Measurements from ENCODE around the gene NUDT21. TPM values are rescaled to one million over a fixed set of nuclear protein-coding genes. Genes with fewer than 3 reads are reported as not detected.
A peak's percentile ranks its signal among the peaks of the same experiment; 100 is the strongest.

The NUDT21 gene
- polyA plus RNA-seq, 3 donors from 2014 or later = 71.2 to 79.8 (median 76.8) TPM

- Mint-ChIP-seq H3K36me3 (peaks cover 6 to 48% (median 19%) of the 10 kb centered on the region in 3 donors), H3K4me1 (no peaks in the 10 kb centered on the region), H3K4me3 (no peak overlapping the region), H3K9me3 (no peaks in the 10 kb centered on the region), H3K27me3 (ENCODE audit: low read depth in 3 of 3) (peaks cover 0 to 1% (median 0%) of the 10 kb centered on the region in 3 donors), H3K27ac (no peak overlapping the region)
- no peak for DNase-seq
Measured at GRCh38 chr16:56477096-56477878, 26.2 kb upstream of the NUDT21 start.

GRCh38 chr16:56475201-56475600 lies 24.1 kb upstream of the NUDT21 start:
- Mint-ChIP-seq H3K27ac (no peak overlapping the region), H3K36me3 (peaks cover 12 to 56% (median 24%) of the 10 kb centered on the region in 3 donors), H3K4me3 (no peak overlapping the region), H3K9me3 (no peaks in the 10 kb centered on the region), H3K4me1 (no peaks in the 10 kb centered on the region), H3K27me3 (ENCODE audit: low read depth in 3 of 3) (peaks cover 0 to 1% (median 0%) of the 10 kb centered on the region in 3 donors)
- DNase-seq = no peak

GRCh38 chr16:56470666-56471065 lies 19.5 kb upstream of the NUDT21 start:
- H3K9me3 Mint-ChIP-seq = no peaks in the 10 kb centered on the region
- no peak overlapping the region for H3K4me3 Mint-ChIP-seq
- H3K27ac Mint-ChIP-seq = no peak overlapping the region
- peaks cover 0 to 1% (median 1%) of the 10 kb centered on the region in 3 donors for H3K27me3 Mint-ChIP-seq (ENCODE audit: low read depth in 3 of 3)
- H3K36me3 Mint-ChIP-seq = peaks cover 27 to 61% (median 32%) of the 10 kb centered on the region in 3 donors
- H3K4me1 Mint-ChIP-seq = no peaks in the 10 kb centered on the region
- DNase-seq = no peak

GRCh38 chr16:56470232-56470631 lies 19.1 kb upstream of the NUDT21 start:
- Mint-ChIP-seq H3K27ac (no peak overlapping the region), H3K9me3 (no peaks in the 10 kb centered on the region), H3K4me3 (no peak overlapping the region), H3K27me3 (ENCODE audit: low read depth in 3 of 3) (peaks cover 0 to 1% (median 1%) of the 10 kb centered on the region in 3 donors), H3K4me1 (no peaks in the 10 kb centered on the region), H3K36me3 (peaks cover 28 to 61% (median 34%) of the 10 kb centered on the region in 3 donors)
- no peak for DNase-seq

GRCh38 chr16:56469748-56470147 lies 18.6 kb upstream of the NUDT21 start:
- Mint-ChIP-seq H3K27ac (peak overlapping the region in 1 of 6 donors; percentile 34), H3K36me3 (peaks cover 27 to 59% (median 32%) of the 10 kb centered on the region in 3 donors), H3K9me3 (no peaks in the 10 kb centered on the region)

GRCh38 chr16:56468800-56469199 lies 17.7 kb upstream of the NUDT21 start:
- no peak overlapping the region for H3K27ac Mint-ChIP-seq
- H3K4me1 Mint-ChIP-seq = no peaks in the 10 kb centered on the region
- H3K36me3 Mint-ChIP-seq = peaks cover 27 to 68% (median 36%) of the 10 kb centered on the region in 3 donors
- H3K27me3 Mint-ChIP-seq (ENCODE audit: low read depth in 3 of 3) = peaks cover 0 to 1% (median 1%) of the 10 kb centered on the region in 3 donors
- no peak for DNase-seq
- H3K4me3 Mint-ChIP-seq = no peak overlapping the region
- H3K9me3 Mint-ChIP-seq = no peaks in the 10 kb centered on the region

More at GRCh38 chr16:56469748-56470147, 18.6 kb upstream of the NUDT21 start:
- Mint-ChIP-seq H3K4me3 (no peak overlapping the region), H3K4me1 (no peaks in the 10 kb centered on the region), H3K27me3 (ENCODE audit: low read depth in 3 of 3) (peaks cover 0 to 1% (median 1%) of the 10 kb centered on the region in 3 donors)
- DNase-seq = no peak

GRCh38 chr16:56466344-56466743 lies 15.2 kb upstream of the NUDT21 start:
- no peak for DNase-seq
- Mint-ChIP-seq H3K36me3 (peaks cover 19 to 58% (median 43%) of the 10 kb centered on the region in 3 donors), H3K9me3 (no peaks in the 10 kb centered on the region), H3K4me1 (peaks cover 0 to 2% of the 10 kb centered on the region in 2 donors), H3K4me3 (no peak overlapping the region), H3K27me3 (ENCODE audit: low read depth in 3 of 3) (peaks cover 0 to 1% (median 0%) of the 10 kb centered on the region in 3 donors), H3K27ac (no peak overlapping the region)

GRCh38 chr16:56463153-56463552 lies 12.0 kb upstream of the NUDT21 start:
- Mint-ChIP-seq H3K9me3 (no peaks in the 10 kb centered on the region), H3K27ac (no peak overlapping the region), H3K36me3 (peaks cover 12 to 50% (median 33%) of the 10 kb centered on the region in 3 donors), H3K4me1 (peaks cover 0 to 2% of the 10 kb centered on the region in 2 donors), H3K27me3 (ENCODE audit: low read depth in 3 of 3) (no peaks in the 10 kb centered on the region), H3K4me3 (no peak overlapping the region)
- no peak for DNase-seq

- Mint-ChIP-seq H3K27me3 (ENCODE audit: low read depth in 3 of 3) (no peaks in the 10 kb centered on the region), H3K4me3 (no peak overlapping the region), H3K36me3 (peaks cover 12 to 45% (median 33%) of the 10 kb centered on the region in 3 donors), H3K4me1 (peaks cover 0 to 2% of the 10 kb centered on the region in 2 donors), H3K9me3 (no peaks in the 10 kb centered on the region), H3K27ac (peak overlapping the region in 3 of 6 donors; percentile 19 to 39 (median 28))
- DNase-seq = no peak
Measured at GRCh38 chr16:56462064-56462796, 11.1 kb upstream of the NUDT21 start.

- H3K4me3 Mint-ChIP-seq = no peak overlapping the region
- peaks cover 11 to 49% (median 30%) of the 10 kb centered on the region in 3 donors for H3K36me3 Mint-ChIP-seq
- no peaks in the 10 kb centered on the region for H3K27me3 Mint-ChIP-seq (ENCODE audit: low read depth in 3 of 3)
- H3K4me1 Mint-ChIP-seq = peaks cover 0 to 2% of the 10 kb centered on the region in 2 donors
- no peak for DNase-seq
- no peak overlapping the region for H3K27ac Mint-ChIP-seq
- H3K9me3 Mint-ChIP-seq = no peaks in the 10 kb centered on the region
Measured at GRCh38 chr16:56460101-56460500, 9.0 kb upstream of the NUDT21 start.

- peaks cover 15 to 49% (median 31%) of the 10 kb centered on the region in 3 donors for H3K36me3 Mint-ChIP-seq
- no peaks in the 10 kb centered on the region for H3K27me3 Mint-ChIP-seq (ENCODE audit: low read depth in 3 of 3)
- H3K4me1 Mint-ChIP-seq = peaks cover 3 to 6% of the 10 kb centered on the region in 2 donors
- peak overlapping the region in 1 of 6 donors; percentile 8 for H3K27ac Mint-ChIP-seq
- H3K4me3 Mint-ChIP-seq = no peak overlapping the region
- DNase-seq = no peak
- H3K9me3 Mint-ChIP-seq = no peaks in the 10 kb centered on the region
Measured at GRCh38 chr16:56457927-56458470, 6.9 kb upstream of the NUDT21 start.

- Mint-ChIP-seq H3K4me3 (peak overlapping the region; percentile 97 to 99 (median 98)), H3K27ac (peak overlapping the region; percentile 86 to 97 (median 95)), H3K36me3 (peaks cover 16 to 34% (median 19%) of the 10 kb centered on the region in 3 donors), H3K4me1 (peaks cover 38 to 62% of the 10 kb centered on the region in 2 donors), H3K9me3 (no peaks in the 10 kb centered on the region), H3K27me3 (ENCODE audit: low read depth in 3 of 3) (peaks cover 0 to 2% (median 0%) of the 10 kb centered on the region in 3 donors)
- no peak for DNase-seq
Measured at GRCh38 chr16:56451753-56452689, 889 bp upstream of the NUDT21 start.

Measured in immature natural killer cell (primary cell).